DND-41 (cell line): ENCODE measurements around the gene LYRM4.

Source experiments
- CTCF ChIP-seq: IDR thresholded peaks from 2 replicates; pipeline ENCODE4 v1.5.1; 2012; ENCODE audit warnings: borderline replicate concordance, low read length, moderate library complexity, mild to moderate bottlenecking; ENCODE audit not compliant: poor library complexity, severe bottlenecking; ENCODE audit errors: extremely low read depth
- EZH2 ChIP-seq: IDR thresholded peaks from 3 replicates; pipeline ENCODE4 v1.6.1; 2012; ENCODE audit warnings: borderline replicate concordance, low read depth, mild to moderate bottlenecking, moderate library complexity, low read length, inconsistent platforms; ENCODE audit not compliant: severe bottlenecking

DNA sequence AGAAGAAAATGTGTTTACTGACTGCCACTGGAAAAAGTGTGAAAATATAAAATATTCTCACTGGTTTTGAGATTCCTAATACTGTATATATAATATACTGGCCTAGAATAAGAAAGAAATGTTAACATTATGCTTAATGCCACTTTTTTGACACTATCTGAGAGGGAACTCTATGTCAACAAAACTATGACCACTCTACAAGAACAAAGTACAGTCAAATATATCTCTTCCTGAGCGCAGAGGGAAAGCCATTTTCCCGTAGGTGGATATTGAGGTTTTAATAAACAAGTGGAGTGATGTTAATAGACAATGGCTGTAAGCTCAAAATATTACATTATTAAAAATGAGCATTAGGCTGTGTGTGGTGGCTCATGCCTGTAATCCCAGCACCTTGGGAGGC, 24.9 kb downstream of the LYRM4 start:
- TF ChIP-seq CTCF: no peak
- no peak for TF ChIP-seq EZH2
